Upper lobe of right lung (tissue), 1 donor: ENCODE data around the gene PDK2. TPM values are rescaled to one million over a fixed set of nuclear protein-coding genes. Genes with fewer than 3 reads are reported as not detected.

Source experiments
- ATAC-seq: fragments of 200-7000 bp; cut with Tn5 transposase; one replicate; pipeline ENCODE4 v1.9.1; 2020; ENCODE audit warnings: mild to moderate bottlenecking, moderate library complexity
- DNase-seq: peaks from one replicate; pipeline ENCODE4 v3.0.0-alpha.2; 2020
- H3K27ac ChIP-seq: fragments of 200-600 bp; one replicate; pipeline ENCODE4 v1.8.0; 2022
- H3K27me3 ChIP-seq: fragments of 200-600 bp; one replicate; pipeline ENCODE4 v1.8.0; 2022; ENCODE audit warnings: mild to moderate bottlenecking
- H3K36me3 ChIP-seq: fragments of 200-600 bp; one replicate; pipeline ENCODE4 v1.8.0; 2022
- H3K4me1 ChIP-seq: fragments of 200-600 bp; one replicate; pipeline ENCODE4 v1.8.0; 2022
- H3K4me3 ChIP-seq: fragments of 200-600 bp; one replicate; pipeline ENCODE4 v1.8.0; 2022; ENCODE audit warnings: mild to moderate bottlenecking
- H3K9me3 ChIP-seq: fragments of 200-600 bp; one replicate; pipeline ENCODE4 v1.8.0; 2022
- CTCF ChIP-seq: fragments of 200-600 bp; IDR thresholded peaks from one replicate; pipeline ENCODE4 v1.8.0; 2022; ENCODE audit warnings: antibody characterized with exemption
- intact Hi-C: fragments of 100-400 bp; cut with DNase I; formaldehyde crosslinking; loops from one replicate; pipeline ENCODE4 v1.11.0; 2022
- total RNA-seq: library from RNA; stranded (reverse); fragmentation: NEBNext Ultra II Directional; extraction: Animal tissue kit (Norgen Biotek cat#: 25700); gene quantifications from one replicate; pipeline ENCODE4 v1.2.1, GENCODE V29; 2021
- donor health status: DM: no; HTN: yes; CAD: no; lungs with severe emphysema.

Gene PDK2
- total RNA-seq, 1 donor from 2014 or later: 30.2 TPM

GRCh38 chr17:50101346-50102163 lies 6.4 kb downstream of the PDK2 start:
- TF ChIP-seq CTCF: no peak
- H3K27ac ChIP-seq: peak overlapping the region; percentile 11
- H3K9me3 ChIP-seq: no peaks in the 10 kb centered on the region
- DNase-seq (no peak), ATAC-seq (peak; percentile 60)
- H3K36me3 ChIP-seq: peaks cover 38% of the 10 kb centered on the region
- H3K27me3 ChIP-seq: no peaks in the 10 kb centered on the region
- intact Hi-C loops: no loop called here
- H3K4me3 ChIP-seq: no peak overlapping the region
- peaks cover 18% of the 10 kb centered on the region for H3K4me1 ChIP-seq

- peaks cover 15% of the 10 kb centered on the region for H3K4me1 ChIP-seq
- H3K27me3 ChIP-seq: no peaks in the 10 kb centered on the region
- DNase-seq: peak; percentile 91
- H3K27ac ChIP-seq: peak overlapping the region; percentile 11
- H3K9me3 ChIP-seq: no peaks in the 10 kb centered on the region
- peaks cover 46% of the 10 kb centered on the region for H3K36me3 ChIP-seq
- TF ChIP-seq CTCF: no peak
- ATAC-seq: peak; percentile 82
- intact Hi-C loops: no loop called here
- H3K4me3 ChIP-seq: no peak overlapping the region
Measured at GRCh38 chr17:50102164-50102991, 7.2 kb downstream of the PDK2 start.

GRCh38 chr17:50103252-50103651 lies 8.1 kb downstream of the PDK2 start:
- peaks cover 40% of the 10 kb centered on the region for H3K36me3 ChIP-seq
- no peak for ATAC-seq
- intact Hi-C loops: no loop called here
- no peak for TF ChIP-seq CTCF
- no peak overlapping the region for H3K4me3 ChIP-seq
- no peak overlapping the region for H3K27ac ChIP-seq
- no peak for DNase-seq
- H3K9me3 ChIP-seq: no peaks in the 10 kb centered on the region
- peaks cover 15% of the 10 kb centered on the region for H3K4me1 ChIP-seq
- no peaks in the 10 kb centered on the region for H3K27me3 ChIP-seq

- DNase-seq (no peak), ATAC-seq (no peak)
- H3K36me3 ChIP-seq: peaks cover 34% of the 10 kb centered on the region
- intact Hi-C loops: no loop called here
- no peak overlapping the region for H3K4me3 ChIP-seq
- H3K27me3 ChIP-seq: no peaks in the 10 kb centered on the region
- no peak for TF ChIP-seq CTCF
- H3K4me1 ChIP-seq: peaks cover 15% of the 10 kb centered on the region
- H3K9me3 ChIP-seq: no peaks in the 10 kb centered on the region
- H3K27ac ChIP-seq: no peak overlapping the region
Measured at GRCh38 chr17:50103941-50104340, 8.8 kb downstream of the PDK2 start.

GRCh38 chr17:50105811-50106210 lies 10.7 kb downstream of the PDK2 start:
- DNase-seq: no peak
- peaks cover 21% of the 10 kb centered on the region for H3K36me3 ChIP-seq

More at GRCh38 chr17:50105811-50106210, 10.7 kb downstream of the PDK2 start:
- H3K4me3 ChIP-seq: no peak overlapping the region
- ATAC-seq: no peak
- H3K4me1 ChIP-seq: peaks cover 12% of the 10 kb centered on the region
- H3K27ac ChIP-seq: no peak overlapping the region
- no peaks in the 10 kb centered on the region for H3K27me3 ChIP-seq
- intact Hi-C loops: no loop called here
- TF ChIP-seq CTCF: no peak
- H3K9me3 ChIP-seq: no peaks in the 10 kb centered on the region
